GM21529 (cell line): ENCODE data around the gene KRTAP5-3.
"Not testable (repeated sequence)": the region's sequence is repeated elsewhere in the genome, so short reads cannot be mapped to it uniquely, and the experiment has no call there.

Source experiments
- ATAC-seq: cut with Tn5 transposase; IDR thresholded peaks from one replicate; pipeline ENCODE4 v1.9.1; 2021; ENCODE audit not compliant: unreplicated experiment

KRTAP5-3 gene

DNA sequence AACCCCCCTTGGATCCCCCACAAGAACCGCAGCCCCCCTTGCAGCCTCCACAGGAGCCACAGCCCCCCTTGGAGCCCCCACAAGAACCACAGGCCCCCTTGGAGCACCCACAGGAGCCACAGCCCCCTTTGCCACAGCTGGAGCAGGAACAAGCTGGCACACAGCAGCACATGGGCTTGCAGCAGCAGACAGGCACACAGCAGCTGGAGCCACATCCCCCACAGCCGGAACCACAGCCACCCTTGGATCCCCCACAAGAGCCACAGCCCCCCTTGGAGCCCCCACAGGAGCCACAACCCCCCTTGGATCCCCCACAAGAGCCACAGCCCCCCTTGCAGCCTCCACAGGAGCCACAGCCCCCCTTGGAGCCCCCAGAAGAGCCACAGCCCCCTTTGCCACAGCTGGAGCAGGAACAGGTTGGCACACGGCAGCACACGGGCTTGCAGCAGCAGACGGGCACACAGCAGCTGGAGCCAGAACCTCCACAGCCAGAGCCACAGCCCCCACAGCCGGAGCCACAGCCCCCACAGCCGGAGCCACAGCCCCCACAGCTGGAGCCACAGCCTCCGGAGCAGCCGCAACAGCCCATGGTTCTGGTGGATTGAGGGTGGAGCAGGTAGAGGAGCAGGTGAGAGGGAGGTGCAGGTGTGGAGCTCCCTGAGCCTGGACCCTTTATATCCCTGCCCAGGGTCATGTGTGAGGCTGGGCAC, 23.4 kb downstream of the KRTAP5-3 start, which contains the start of gene KRTAP5-1:
TSS of gene KRTAP5-1 (minus strand) at position 623 of the 710 bp plus-strand sequence. CDS start at position 589, 34 bp downstream.
- ATAC-seq: not testable (repeated sequence)

DNA sequence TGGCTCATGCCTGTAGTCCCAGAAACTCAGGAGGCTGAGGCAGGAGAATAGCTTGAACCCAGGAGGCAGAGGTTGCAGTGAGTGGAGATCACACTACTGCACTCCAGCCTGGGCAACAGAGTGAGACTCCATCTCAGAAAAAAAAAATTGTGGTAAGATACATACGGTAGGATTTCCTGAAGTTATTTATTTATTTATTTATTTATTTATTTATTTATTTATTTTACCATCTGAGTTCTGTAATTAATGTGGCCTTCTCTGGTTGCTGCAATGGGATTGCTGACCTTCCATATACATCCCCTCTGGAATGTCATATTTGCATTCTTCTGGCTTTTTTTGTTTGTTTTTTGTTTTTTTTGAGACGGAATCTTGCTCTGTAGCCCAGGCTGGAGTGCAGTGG, 25.4 kb downstream of the KRTAP5-3 start:
- not testable (repeated sequence) for ATAC-seq

DNA sequence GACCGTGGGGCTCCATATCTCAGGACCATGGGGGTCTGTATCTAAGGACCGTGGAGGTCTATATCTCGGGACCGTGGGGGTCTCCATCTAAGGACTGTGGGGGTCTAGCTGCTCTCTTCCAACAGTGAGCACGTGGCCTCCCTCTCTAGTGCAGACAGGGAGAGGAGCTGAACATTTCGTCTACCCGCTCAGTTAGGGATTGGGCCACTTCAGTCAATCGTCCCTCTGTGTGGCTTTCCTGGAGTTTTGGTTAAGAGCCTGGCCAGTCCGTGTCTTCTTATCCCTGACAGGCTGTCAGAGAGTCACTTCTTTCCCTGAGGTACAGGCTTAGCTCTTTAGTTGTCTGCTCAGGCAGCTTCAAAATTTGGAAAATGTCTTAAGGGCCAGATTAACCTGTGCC, 26.3 kb downstream of the KRTAP5-3 start:
- no peak for ATAC-seq

DNA sequence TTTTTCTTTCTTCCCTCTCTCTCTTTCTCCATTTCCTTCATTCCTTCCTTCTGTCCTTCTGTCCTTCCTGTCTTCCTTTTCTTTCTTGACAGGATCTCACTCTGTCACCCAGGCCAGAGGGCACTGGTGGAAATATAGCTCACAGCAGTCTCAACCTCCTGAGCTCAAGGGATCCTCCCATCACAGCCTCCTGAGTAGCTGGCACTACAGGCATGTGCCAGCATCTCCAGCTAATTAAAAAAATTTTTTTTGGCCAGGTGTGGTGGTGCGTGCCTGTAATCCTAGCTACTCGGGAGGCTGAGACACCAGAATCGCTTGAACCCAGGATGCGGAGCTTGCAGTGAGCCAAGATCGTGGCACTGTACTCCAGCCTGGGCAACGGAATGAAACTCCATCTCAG, 31.4 kb downstream of the KRTAP5-3 start:
- ATAC-seq: no peak

DNA sequence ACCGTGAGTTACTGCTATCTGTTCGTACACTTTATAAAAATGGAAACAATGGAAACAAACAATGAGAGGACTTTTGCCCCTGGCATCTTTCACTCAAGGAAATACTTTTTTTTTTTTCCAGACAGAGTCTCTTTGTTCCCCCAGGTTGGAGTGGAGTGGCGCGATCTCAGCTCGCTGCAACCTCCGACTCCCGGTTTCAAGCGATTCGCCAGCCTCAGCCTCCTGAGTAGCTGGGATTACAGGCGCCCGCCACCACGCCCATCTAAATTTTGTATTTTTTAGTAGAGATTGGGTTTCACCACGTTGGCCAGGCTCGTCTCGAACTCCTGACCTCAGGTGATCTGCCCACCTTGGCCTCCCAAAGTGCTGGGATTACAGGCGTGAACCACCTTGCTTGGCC, 32.5 kb downstream of the KRTAP5-3 start:
- ATAC-seq: not testable (repeated sequence)

DNA sequence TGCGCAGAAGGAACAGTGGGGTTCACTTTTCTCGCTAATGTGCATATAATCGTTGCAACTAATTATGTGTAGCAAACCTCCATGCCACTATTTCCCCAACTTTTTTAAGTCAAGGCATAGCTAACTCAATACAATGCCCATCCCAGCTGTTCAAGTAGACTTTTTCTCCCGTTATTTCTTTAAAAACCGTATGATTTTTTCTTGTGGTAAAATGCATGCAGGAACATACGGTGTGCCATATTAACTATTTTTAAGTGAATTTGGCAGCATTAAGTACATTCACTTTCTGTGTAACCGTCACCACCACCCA, 33.4 kb downstream of the KRTAP5-3 start:
- no peak for ATAC-seq

DNA sequence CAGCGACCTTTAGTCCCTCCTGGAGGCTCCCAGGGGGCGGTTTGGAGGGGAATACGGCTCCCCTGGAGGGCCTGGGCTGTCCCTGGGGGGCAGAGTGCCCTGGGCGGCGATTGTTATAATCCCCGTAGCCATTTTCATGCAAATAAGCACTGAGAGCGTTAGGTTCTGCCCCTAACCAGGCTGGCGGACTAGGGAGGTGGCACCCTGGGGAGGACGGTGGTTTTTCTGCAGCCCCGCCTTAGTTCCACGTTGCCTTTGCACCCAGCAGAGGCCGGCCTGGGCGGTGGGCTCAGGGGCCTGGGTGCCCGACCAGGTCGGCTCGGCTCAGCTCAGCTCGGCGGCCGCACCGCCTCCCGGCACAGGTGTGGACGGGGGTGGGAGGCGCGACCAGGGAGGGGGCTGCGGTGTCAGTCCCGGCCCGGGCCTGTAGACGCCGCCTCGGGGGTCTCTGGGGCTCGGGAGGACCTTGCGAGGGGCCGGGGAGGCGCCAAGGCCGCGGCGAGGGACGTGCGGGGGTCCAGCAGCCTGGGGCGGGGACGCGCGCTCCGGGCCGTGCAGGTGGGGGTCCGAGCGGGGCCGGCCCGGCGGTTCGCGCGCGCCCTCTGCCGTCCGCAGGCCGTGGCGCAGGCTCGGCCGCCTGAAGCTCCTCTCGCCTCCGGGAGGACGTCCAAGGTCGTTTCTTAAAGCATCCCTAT, 33.9 kb downstream of the KRTAP5-3 start:
- ATAC-seq: no peak

DNA sequence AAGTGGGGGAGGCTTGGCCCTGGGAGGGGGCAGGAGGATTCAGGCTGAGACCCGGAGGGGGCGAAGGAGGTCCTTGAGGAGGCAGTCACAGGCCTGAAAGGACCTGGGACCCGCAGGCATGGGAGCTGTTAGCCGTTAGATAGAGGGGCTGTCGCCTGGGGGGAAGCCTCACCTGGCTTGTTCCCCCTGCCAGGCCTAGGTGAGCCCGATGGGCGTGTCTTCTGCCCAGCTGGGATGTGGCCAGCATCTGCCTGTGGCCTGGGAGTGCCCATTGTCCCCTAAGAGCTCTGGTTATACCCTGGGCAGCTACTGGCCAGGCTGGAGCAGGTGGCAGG, 34.4 kb downstream of the KRTAP5-3 start:
- ATAC-seq: no peak

DNA sequence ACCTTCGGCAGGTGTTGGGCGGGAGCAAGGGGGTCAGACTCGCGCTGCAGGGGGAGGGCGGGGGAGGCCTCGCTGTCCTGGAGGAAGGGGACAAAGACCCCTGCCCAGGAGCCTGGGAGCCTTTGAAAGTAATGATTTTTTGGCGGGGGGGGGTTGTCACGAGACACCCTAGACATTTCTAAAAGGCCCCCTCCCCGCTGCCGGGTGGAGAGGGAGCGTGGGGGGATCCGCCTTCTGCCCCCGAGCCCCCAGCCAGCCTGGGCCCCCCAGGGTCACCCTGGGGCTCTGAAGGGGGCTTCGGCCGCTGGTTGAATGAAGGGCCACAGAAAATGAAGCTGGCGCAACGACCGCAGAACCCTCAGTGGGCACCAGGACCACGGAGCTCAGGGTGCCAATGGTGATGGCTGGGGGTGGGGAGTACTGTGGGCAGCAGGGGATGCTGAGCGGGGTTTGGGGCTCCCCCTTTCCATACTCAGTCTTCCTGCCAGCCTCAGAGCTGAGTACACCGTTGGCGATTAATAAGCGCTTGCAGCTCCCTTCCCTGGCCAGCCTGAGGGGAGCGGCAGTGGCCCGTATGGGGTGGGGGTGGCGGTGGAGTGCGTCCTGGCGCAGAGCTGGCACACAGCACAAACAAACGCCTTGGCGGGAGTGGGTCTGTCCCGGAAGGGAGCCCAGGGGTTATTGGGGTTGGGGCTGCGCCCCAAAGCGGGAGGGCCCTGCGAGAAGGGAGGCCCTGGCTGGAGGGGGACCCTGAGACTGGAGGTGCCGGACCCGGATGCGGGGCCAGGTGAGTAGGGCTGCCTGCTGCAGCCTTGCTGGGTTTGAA, 35.0 kb downstream of the KRTAP5-3 start:
- no peak for ATAC-seq

DNA sequence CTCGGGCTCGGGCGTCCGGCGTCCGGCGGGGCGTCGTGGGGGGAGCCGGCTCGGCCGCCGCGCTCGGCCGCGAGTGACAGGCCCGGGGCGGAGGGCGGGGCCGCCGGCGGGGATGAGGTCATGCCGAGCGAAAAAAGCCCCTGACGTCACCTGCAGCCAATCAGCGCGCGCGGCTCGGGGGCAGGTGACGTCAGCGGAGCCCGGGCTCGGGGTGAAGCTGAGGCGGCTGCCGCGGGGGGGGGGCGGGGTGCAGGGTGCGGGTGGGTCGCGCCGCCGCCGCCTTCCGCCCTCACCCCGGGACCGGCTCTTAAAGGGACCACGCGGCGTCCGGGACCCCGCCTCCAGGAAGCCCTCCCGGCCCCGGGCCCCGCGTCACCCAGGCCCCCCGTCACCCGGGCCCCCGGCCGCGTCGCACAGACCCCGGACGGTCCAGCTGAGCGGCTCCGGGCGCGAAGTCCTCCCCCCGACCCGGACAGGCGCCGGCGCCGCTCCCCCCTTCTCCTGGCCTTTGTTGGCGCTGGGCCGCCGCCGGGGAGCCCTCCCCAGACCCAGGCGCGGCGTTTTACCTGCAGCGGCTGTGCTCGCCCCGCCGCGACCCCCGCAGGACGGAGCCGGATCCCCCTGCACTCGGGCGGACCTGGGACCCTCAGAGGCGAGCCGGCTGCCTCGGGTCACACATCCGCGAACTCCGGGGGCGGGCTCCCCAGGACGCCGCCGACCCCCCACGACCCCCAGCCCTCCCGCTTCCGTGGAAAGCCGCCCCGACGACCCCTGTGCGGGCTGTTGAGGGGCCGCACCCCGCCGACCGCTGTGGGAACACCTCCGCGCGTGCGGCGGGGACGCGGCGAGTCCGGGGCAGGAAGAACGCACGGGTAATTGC, 35.8 kb downstream of the KRTAP5-3 start, which contains the start of gene DUSP8:
TSS of gene DUSP8 (minus strand) at position 75 of the 880 bp plus-strand sequence. CDS start 6,445 bp downstream, outside the sequence.
- ATAC-seq: peak; percentile 43

DNA sequence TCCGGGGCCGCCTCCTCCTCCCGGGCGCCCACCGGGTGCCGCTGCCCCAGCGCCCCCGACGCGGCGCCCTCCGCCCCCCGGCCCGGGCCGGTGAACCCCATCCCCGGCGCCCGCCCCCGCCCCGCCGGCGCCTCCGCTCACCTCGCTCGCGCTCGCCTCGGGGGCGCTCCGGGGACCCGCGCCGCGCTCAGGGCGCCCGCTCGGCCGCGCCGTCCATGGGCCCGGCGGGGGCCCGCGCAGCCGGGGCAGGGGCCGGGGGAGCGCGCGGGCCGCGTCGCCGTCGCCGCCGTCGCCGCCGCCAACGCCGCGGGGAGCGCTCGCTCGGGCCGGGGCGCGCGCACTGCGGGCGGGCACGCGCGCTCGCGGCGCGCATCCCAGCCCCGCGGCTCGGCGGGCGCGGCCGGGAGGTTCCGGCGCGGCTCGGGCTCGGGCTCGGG, 36.5 kb downstream of the KRTAP5-3 start:
- no peak for ATAC-seq

DNA sequence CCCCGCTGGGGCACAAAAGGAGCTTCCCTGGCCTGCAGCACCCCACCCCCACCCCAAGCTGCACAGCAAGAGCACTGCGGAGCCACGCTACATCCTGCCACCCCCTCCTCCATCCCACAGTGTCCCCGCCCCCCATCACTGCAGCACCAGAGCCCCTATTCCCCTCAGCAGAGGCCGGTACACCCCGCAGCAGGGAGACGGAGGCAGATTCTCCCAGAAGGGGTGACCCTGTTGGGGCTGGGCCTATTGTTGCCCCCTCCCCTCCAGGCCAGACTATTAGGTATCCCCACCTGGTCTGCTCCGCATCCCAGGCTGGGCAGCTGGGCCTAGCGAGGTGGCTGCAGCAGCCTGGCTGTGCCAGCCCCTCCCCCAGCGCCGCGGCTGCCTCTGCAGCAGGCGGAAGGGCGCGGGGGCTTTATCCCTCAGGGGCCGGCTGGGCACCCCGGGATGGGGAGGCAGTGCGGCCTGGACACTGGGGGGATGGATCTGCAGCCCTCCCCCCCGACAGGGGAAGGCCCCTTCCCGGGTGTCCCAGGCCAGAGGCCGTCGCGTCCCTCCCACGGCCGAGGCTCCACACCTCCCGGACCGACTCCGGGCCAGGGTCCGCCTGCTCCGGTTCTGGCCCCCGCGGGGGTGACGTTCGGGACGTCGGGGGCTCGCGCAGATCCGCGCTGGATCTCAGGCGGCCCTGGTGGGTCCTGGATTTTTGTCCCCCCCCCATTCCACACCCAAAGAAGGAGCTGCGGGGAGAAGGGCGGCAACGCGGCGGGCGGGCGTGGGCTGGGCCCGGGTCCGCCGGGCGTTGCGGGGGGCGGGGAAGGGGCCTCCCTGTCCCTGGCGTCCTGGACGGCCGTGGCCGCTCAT, 37.1 kb downstream of the KRTAP5-3 start:
- ATAC-seq: no peak

DNA sequence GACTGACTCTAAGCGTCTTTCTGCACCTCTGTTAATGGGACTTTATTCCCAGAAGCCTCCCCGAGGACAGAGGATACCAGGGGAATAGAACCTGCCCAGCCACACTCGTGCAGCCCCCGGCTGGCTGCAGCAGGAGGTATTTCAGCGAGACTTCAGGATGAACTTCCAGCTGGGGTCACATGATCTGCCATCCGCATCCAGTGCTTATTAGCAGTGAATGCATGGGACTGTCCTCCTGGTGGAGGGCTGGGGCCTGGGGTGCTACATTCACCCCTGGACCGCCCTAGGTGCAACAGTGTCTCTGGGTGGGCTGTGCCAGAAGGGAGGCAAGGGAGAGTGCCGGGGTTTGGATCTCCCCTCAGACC, 37.8 kb downstream of the KRTAP5-3 start:
- ATAC-seq: no peak

DNA sequence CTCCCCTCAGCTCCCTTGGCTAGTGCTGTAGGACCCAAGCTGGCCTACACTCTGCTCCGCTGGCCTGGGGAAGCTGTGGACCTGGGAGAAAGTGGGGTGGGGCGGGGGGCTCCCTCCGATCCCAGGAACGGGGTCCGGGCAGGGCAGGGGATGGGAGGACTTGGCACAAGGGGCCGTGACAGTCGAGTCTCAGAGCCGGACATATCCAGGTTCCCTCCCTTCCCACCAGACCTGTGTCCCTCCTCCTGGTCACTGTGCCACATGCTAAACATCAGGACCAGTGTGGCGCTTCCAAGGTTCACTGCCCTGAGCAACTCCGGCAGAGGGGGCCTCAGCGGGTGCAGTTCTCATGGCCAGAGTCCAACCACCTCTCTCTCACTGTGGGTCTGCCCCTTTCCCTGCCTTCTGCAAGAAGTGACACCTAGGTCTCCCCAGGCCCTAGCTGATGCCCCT, 38.2 kb downstream of the KRTAP5-3 start:
- ATAC-seq: no peak

DNA sequence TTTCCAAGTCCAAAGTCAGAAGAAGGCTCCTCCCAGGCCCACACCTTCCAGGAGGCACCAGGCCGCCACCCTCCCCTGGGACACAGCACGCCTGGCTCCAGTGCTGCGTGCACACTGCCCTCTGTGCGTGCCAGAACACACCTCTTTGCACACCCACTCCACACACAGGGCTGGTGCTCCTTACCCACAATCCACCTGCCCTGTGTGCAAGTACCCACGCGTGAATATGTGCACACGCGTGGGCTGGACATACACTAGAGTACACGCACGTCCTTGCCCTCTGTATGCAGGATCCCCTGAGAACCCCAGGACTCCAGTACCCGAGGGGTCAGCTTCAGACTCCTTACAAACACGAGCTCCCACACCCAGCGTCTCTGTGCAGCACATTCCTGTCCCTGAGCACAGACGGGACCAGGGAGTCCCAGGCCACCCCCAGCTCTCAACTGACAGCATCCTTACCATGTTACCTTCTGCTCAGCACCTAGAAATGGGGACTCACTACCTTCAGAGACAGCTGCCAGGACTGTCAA, 38.9 kb downstream of the KRTAP5-3 start:
- no peak for ATAC-seq

DNA sequence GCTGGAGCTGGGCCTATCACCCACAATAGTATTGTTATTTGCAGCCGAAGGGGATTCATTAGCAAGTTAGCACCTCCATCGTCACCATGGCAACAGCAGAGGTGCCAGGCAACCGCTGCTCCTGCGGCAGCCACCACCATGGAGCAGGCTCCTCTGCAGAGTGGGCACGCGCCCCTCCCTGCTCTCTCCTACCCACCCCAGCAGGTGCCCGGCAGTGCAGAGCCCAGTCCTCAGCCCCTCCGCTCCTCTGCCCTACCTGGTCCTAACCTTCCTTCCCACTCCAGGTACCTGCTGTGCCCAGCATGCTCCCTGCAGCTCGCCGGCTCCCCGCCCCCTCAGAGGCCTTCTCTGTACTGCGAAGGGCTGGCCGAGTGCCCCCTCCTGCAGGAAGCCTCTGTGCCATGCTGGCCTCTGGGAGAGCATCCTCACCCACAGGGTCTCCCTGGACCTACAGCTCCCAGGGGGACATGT, 39.8 kb downstream of the KRTAP5-3 start:
- no peak for ATAC-seq

DNA sequence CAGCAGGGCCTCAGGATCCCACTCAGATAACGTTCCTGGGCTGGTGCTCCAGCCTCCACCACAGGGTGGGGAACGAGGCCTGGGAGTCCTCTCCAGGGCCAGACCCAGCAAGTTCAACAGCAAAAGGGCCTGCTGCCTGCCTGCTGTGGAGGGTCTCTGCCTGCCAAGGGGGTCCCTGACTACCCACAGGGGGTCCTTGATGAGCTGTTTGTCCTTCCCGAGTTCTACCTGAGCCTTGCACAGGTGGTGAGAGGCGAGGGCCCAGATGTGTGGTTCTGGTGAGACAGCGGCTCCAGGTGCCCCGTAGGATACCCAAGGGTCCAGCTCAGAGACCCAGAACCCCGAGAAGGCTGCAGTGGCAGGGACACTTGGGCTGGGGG, 40.6 kb downstream of the KRTAP5-3 start:
- ATAC-seq: no peak

DNA sequence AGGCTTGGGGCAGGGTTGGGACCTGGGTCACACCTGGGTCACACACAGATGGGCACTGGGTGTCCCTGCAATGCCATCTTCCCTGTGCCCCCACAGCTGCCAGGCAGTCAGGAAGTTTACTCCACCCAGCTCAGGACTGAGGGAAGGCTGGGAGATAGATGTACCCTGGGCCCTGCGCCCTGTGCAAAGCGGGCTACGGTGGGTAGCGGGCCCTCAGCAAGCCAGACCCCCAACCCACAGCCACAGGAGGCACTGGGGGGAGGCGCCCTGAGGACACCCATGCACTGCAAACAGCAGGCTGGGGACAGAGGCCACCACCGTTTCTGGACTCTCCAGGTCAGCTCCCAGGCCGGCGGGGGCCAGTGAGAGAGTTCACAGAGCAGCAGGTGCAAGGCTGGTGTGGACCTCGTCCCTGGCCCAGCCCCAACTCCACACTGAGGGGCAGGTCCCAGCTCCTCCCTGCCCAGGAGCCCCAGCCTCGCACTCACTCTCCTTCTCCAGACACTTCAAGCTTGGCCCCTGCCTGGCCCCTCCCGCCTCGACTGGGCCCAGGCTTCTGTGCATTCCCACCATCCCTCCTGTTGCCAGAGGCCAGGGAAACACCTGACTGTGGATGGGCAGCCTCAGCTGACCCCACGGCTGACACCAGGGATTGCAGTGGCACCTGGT, 41.1 kb downstream of the KRTAP5-3 start:
- no peak for ATAC-seq
